Stimulated activated CD8-positive, alpha-beta memory T cell treated with anti-CD3 and anti-CD28 coated beads, Interleukin-15, amount 100 ng/mL, for 1 hour (primary cell): ENCODE measurements around the gene MUC4.

Experiments used
- DNase-seq: peaks from one replicate; pipeline ENCODE4 v3.0.0-alpha.2; 2020; ENCODE audit warnings: low read depth

Gene MUC4

GRCh38 chr3:195698325-195698646 lies 113.4 kb downstream of the MUC4 start:
- DNase-seq: no peak

GRCh38 chr3:195697582-195698324 lies 114.0 kb downstream of the MUC4 start:
- no peak for DNase-seq
